Keratinocyte (primary cell): ENCODE measurements around the gene CUL3. TPM values are rescaled to one million over a fixed set of nuclear protein-coding genes. Genes with fewer than 3 reads are reported as not detected.

ENCODE experiments used
- DNase-seq: peaks from one replicate; pipeline ENCODE4 v3.0.0-alpha.2; 2011; ENCODE audit warnings: low read depth, missing footprints, low spot score
- FAIRE-seq: peaks from 2 replicates; lab custom pipeline; 2011; peaks lifted over from hg19 to GRCh38; lab: Jason Lieb, UNC
- H2AFZ ChIP-seq: 2 replicates; pipeline ENCODE4 v1.6.0; 2012; ENCODE audit warnings: low read length, control low read depth, inconsistent platforms; ENCODE audit not compliant: control insufficient read depth
- H3K27ac ChIP-seq: 2 replicates; pipeline ENCODE4 v1.5.1; 2011; ENCODE audit warnings: low read length; ENCODE audit not compliant: control insufficient read depth, insufficient read depth
- H3K27me3 ChIP-seq: 3 replicates; pipeline ENCODE4 v1.6.0; 2011; ENCODE audit warnings: low read length; ENCODE audit not compliant: control insufficient read depth, insufficient read depth; ENCODE audit errors: extremely low read depth
- H3K36me3 ChIP-seq, 2 experiments: 2 replicates in 1 of 2; 3 replicates in 1 of 2; pipeline ENCODE4 v1.5.1; 2011; ENCODE audit warnings: low read length in 2 of 2, mild to moderate bottlenecking in 1 of 2; ENCODE audit not compliant: control insufficient read depth in 2 of 2, insufficient read depth in 2 of 2; ENCODE audit errors: extremely low read depth in 1 of 2
- H3K4me1 ChIP-seq: 3 replicates; pipeline ENCODE4 v1.5.1; 2011; ENCODE audit warnings: low read length; ENCODE audit not compliant: control insufficient read depth, insufficient read depth; ENCODE audit errors: extremely low read depth
- H3K4me2 ChIP-seq: 3 replicates; pipeline ENCODE4 v1.6.0; 2011; ENCODE audit warnings: low read depth, low read length; ENCODE audit not compliant: control insufficient read depth, insufficient read depth; ENCODE audit errors: extremely low read depth
- H3K4me3 ChIP-seq, 3 experiments: fragments of 200-600 bp in 1 of 3; sonication (generic) in 1 of 3; 2 replicates in 2 of 3; 3 replicates in 1 of 3; pipeline ENCODE4 v1.5.1; 2011 to 2016; ENCODE audit warnings: low read length in 3 of 3, mild to moderate bottlenecking in 3 of 3, control low read depth in 2 of 3, inconsistent platforms in 1 of 3, low read depth in 1 of 3, mixed read lengths in 1 of 3, mixed run types in 1 of 3, moderate library complexity in 1 of 3; ENCODE audit not compliant: control insufficient read depth in 2 of 3, insufficient read depth in 2 of 3; ENCODE audit errors: extremely low read depth in 1 of 3
- H3K79me2 ChIP-seq: 2 replicates; pipeline ENCODE4 v1.6.0; 2012; ENCODE audit warnings: low read length; ENCODE audit not compliant: control insufficient read depth, insufficient read depth
- H3K9ac ChIP-seq: 3 replicates; pipeline ENCODE4 v1.6.0; 2011; ENCODE audit warnings: low read length; ENCODE audit not compliant: control insufficient read depth, insufficient read depth; ENCODE audit errors: extremely low read depth
- H3K9me1 ChIP-seq: 3 replicates; pipeline ENCODE4 v1.6.0; 2011; ENCODE audit warnings: low read length; ENCODE audit not compliant: control insufficient read depth, insufficient read depth; ENCODE audit errors: extremely low read depth
- H3K9me3 ChIP-seq: 2 replicates; pipeline ENCODE4 v1.5.1; 2012; ENCODE audit warnings: low read depth, low read length; ENCODE audit not compliant: control insufficient read depth
- H4K20me1 ChIP-seq: 3 replicates; pipeline ENCODE4 v1.6.0; 2011; ENCODE audit warnings: low read length; ENCODE audit not compliant: control insufficient read depth, insufficient read depth; ENCODE audit errors: extremely low read depth
- EZH2 ChIP-seq: IDR thresholded peaks from one replicate; pipeline ENCODE4 v1.6.1; 2012; ENCODE audit warnings: inconsistent platforms, mild to moderate bottlenecking, low read length, moderate library complexity
- dilution Hi-C: fragments of 300-500 bp; cut with MboI; formaldehyde crosslinking; loops from one replicate; pipeline ENCODE4 v1.7.0; 2020; ENCODE audit warnings: low sequenced_read_pairs; ENCODE audit not compliant: extremely low pct_ligation_motif_present
- polyA plus RNA-seq, 5 experiments: library from polyadenylated mRNA; depleted of rRNA in 3 of 5; stranded (reverse) in 3 of 5; stranded (forward) in 1 of 5; unstranded in 1 of 5; fragments of >200 nt; gene quantifications; 1 replicate in 1 of 5; 2 replicates in 3 of 5; 3 replicates in 1 of 5; pipeline versions ENCODE4 v1.2.1 to v1.2.3, GENCODE V29; 2011 to 2012; ENCODE audit warnings: missing spikeins in 2 of 5, low read depth in 1 of 5, low replicate concordance in 1 of 5
- TF ChIP-seq, protein P1 (sequence below), 3 experiments: IDR thresholded peaks in 1 of 3; conservative IDR thresholded peaks in 1 of 3; optimal IDR thresholded peaks in 1 of 3; 2 replicates in 2 of 3; 3 replicates in 1 of 3; pipeline versions ENCODE3 to v1.5.1; 2011; ENCODE audit warnings: low read length in 3 of 3, mild to moderate bottlenecking in 3 of 3, moderate library complexity in 2 of 3, control low read depth in 1 of 3, inconsistent platforms in 1 of 3; ENCODE audit not compliant: insufficient read depth in 2 of 3; ENCODE audit errors: extremely low read depth in 1 of 3

Gene CUL3
- polyA plus RNA-seq, 1 donor (not counting 4 experiments of a cell fraction or from before 2014, with no cell fraction given), result 71.7 TPM

DNA sequence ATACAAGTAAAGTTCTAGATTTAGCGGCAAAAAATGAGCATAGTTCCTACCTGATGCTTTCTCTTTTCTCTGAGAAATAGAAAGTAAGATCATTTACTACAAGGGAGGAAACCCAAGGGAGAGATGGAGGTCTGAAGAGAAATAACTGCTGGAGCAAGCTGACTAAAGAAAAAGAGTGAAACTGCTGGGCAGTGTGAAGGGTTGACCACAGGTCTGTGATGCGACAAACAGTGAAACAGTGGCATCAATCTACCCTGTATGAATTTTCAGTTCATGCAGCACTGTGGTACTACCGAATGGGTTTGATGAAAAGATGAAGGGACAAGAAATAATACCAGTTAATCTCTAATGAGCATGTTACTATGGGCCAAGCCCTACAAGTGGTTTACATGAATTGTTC is 52.2 kb downstream of the CUL3 start:
- no peak overlapping the region for H3K27ac ChIP-seq
- H3K9me1 ChIP-seq, result no peaks in the 10 kb centered on the region
- H3K79me2 ChIP-seq, result peaks cover 58% of the 10 kb centered on the region
- H3K4me2 ChIP-seq, result no peak overlapping the region
- no peak overlapping the region for H3K9ac ChIP-seq
- FAIRE-seq (no peak), DNase-seq (no peak)
- no peak overlapping the region for H2AFZ ChIP-seq
- no peaks in the 10 kb centered on the region for H3K27me3 ChIP-seq
- H4K20me1 ChIP-seq, result no peaks in the 10 kb centered on the region
- H3K36me3 ChIP-seq, result peaks cover 1 to 3% of the 10 kb centered on the region in 2 experiments
- dilution Hi-C loops, result no loop called here
- H3K4me3 ChIP-seq, result no peak overlapping the region
- no peaks in the 10 kb centered on the region for H3K4me1 ChIP-seq
- H3K9me3 ChIP-seq, result no peaks in the 10 kb centered on the region
- TF ChIP-seq, protein P1, sequence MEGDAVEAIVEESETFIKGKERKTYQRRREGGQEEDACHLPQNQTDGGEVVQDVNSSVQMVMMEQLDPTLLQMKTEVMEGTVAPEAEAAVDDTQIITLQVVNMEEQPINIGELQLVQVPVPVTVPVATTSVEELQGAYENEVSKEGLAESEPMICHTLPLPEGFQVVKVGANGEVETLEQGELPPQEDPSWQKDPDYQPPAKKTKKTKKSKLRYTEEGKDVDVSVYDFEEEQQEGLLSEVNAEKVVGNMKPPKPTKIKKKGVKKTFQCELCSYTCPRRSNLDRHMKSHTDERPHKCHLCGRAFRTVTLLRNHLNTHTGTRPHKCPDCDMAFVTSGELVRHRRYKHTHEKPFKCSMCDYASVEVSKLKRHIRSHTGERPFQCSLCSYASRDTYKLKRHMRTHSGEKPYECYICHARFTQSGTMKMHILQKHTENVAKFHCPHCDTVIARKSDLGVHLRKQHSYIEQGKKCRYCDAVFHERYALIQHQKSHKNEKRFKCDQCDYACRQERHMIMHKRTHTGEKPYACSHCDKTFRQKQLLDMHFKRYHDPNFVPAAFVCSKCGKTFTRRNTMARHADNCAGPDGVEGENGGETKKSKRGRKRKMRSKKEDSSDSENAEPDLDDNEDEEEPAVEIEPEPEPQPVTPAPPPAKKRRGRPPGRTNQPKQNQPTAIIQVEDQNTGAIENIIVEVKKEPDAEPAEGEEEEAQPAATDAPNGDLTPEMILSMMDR (optimal IDR thresholded peaks at IDR 0.05 in 1 of 3, IDR thresholded peaks at IDR 0.05 in 1 of 3, conservative IDR thresholded peaks at IDR 0.05 in 1 of 3; ENCODE audit: extremely low read depth in 1 of 3, insufficient read depth in 2 of 3, low read length in 3 of 3), result no peak
- no peak for TF ChIP-seq EZH2

DNA sequence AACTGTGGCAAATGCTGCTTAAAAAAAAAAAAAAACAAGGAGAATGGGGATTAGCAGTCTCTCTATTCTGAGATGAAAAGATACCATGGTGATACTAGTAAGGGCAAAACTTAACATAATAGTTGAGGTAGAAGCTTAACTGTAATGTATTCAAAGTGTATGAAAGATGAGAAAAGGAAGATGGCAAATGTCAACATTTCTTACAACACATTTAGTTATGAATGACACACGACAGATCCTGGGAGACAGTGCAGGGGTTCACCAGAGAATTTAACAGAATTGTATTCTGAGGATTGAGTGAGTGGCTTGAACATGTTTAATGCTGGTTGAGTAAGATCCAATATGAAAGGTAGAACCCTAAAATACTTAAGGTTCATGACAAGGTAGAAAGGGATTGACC is 52.7 kb downstream of the CUL3 start:
- H3K9me1 ChIP-seq, result no peaks in the 10 kb centered on the region
- no peak for DNase-seq
- H3K79me2 ChIP-seq, result peaks cover 59% of the 10 kb centered on the region
- no peak overlapping the region for H3K9ac ChIP-seq
- TF ChIP-seq, protein P1 (optimal IDR thresholded peaks at IDR 0.05 in 1 of 3, IDR thresholded peaks at IDR 0.05 in 1 of 3, conservative IDR thresholded peaks at IDR 0.05 in 1 of 3; ENCODE audit: extremely low read depth in 1 of 3, insufficient read depth in 2 of 3, low read length in 3 of 3), result no peak
- TF ChIP-seq EZH2, result no peak
- H3K4me3 ChIP-seq, result no peak overlapping the region
- dilution Hi-C loops, result no loop called here
- H2AFZ ChIP-seq, result no peak overlapping the region
- H3K27me3 ChIP-seq, result no peaks in the 10 kb centered on the region
- peaks cover 1 to 3% of the 10 kb centered on the region in 2 experiments for H3K36me3 ChIP-seq
- no peak overlapping the region for H3K27ac ChIP-seq
- no peak overlapping the region for H3K4me2 ChIP-seq
- H3K4me1 ChIP-seq, result no peaks in the 10 kb centered on the region
- no peaks in the 10 kb centered on the region for H3K9me3 ChIP-seq
- H4K20me1 ChIP-seq, result no peaks in the 10 kb centered on the region
- no peak for FAIRE-seq
